A549 (cell line): ENCODE measurements around the gene BRICD5. TPM values are rescaled to one million over a fixed set of nuclear protein-coding genes. Genes with fewer than 3 reads are reported as not detected.
"Not testable (repeated sequence)": the region's sequence is repeated elsewhere in the genome, so short reads cannot be mapped to it uniquely, and the experiment has no call there.

Source experiments
- ATAC-seq, 2 experiments: fragments of 200-7000 bp in 1 of 2; fragments of >200 bp in 1 of 2; cut with Nextera tagmentation in 1 of 2; cut with Tn5 transposase in 1 of 2; 3 replicates each; pipeline versions ENCODE4 v1.8.0 to v1.9.1; 2018 to 2020; ENCODE audit warnings: mild to moderate bottlenecking in 1 of 2, moderate library complexity in 1 of 2
- CTCF ChIA-PET: fragments of 300-600 bp; sonication (Branson Sonifier 250); formaldehyde crosslinking; extraction: SDS; loops from one replicate; lab custom pipeline; 2021; ENCODE audit warnings: antibody characterized with exemption, inconsistent platforms; lab: Yijun Ruan, JAX
- POLR2A ChIA-PET: fragments of 350-600 bp; formaldehyde crosslinking; extraction: SDS; loops from one replicate; lab custom pipeline; 2021; ENCODE audit warnings: antibody characterized with exemption, inconsistent platforms; lab: Yijun Ruan, JAX
- DNase-seq, 2 experiments: peaks; one replicate each; pipeline versions ENCODE4 v3.0.0 to v3.0.0-alpha.2; 2011 to 2016; ENCODE audit warnings: low read depth in 1 of 2, low spot score in 1 of 2
- FAIRE-seq: peaks from 2 replicates; lab custom pipeline; 2011; peaks lifted over from hg19 to GRCh38; lab: Jason Lieb, UNC
- H3K27ac ChIP-seq, 2 experiments: fragments of >200 bp; sonication (Bioruptor Twin); formaldehyde crosslinking; 3 replicates each; pipeline ENCODE4 v1.5.1; 2016 to 2017
- H3K4me1 ChIP-seq: fragments of >200 bp; sonication (Bioruptor Twin); formaldehyde crosslinking; 3 replicates; pipeline ENCODE4 v1.6.1; 2016
- H3K4me2 ChIP-seq: fragments of >200 bp; sonication (Bioruptor Twin); formaldehyde crosslinking; 3 replicates; pipeline ENCODE4 v1.6.1; 2016
- H3K4me3 ChIP-seq: fragments of >200 bp; sonication (Bioruptor Twin); formaldehyde crosslinking; 3 replicates; pipeline ENCODE4 v1.5.1; 2016
- H3K9me3 ChIP-seq: fragments of >200 bp; sonication (Bioruptor Twin); formaldehyde crosslinking; 3 replicates; pipeline ENCODE4 v1.6.1; 2016
- CEBPB ChIP-seq, 2 experiments: fragments of >200 bp in 1 of 2; sonication (Bioruptor Twin) in 1 of 2; formaldehyde crosslinking in 1 of 2; IDR thresholded peaks; 2 replicates each; pipeline ENCODE4 v1.6.1; 2012 to 2016
- CHD2 ChIP-seq: fragments of 150-350 bp; IDR thresholded peaks from 2 replicates; pipeline ENCODE4 v1.6.1; 2014; ENCODE audit warnings: low read length; ENCODE audit not compliant: partially characterized antibody
- EHMT2 ChIP-seq: fragments of 200-600 bp; sonication (generic); IDR thresholded peaks from 2 replicates; pipeline ENCODE4 v1.6.1; 2016; ENCODE audit warnings: antibody characterized with exemption, low read depth, mild to moderate bottlenecking, moderate library complexity
- FOSL2 ChIP-seq, 2 experiments: fragments of 450-650 bp in 1 of 2; fragments of >200 bp in 1 of 2; sonication (Bioruptor Twin) in 1 of 2; formaldehyde crosslinking; IDR thresholded peaks; 2 replicates each; pipeline versions ENCODE4 v1.5.0 to v1.6.1; 2016 to 2020; ENCODE audit warnings: mild to moderate bottlenecking in 1 of 2, moderate library complexity in 1 of 2
- HOXB13 ChIP-seq: fragments of 250-450 bp; sonication (Bioruptor Pico); IDR thresholded peaks from 2 replicates; pipeline ENCODE4 v1.5.0; 2020; ENCODE audit warnings: low read depth, mild to moderate bottlenecking, moderate library complexity
- HOXB5 ChIP-seq: fragments of 250-450 bp; sonication (Bioruptor Pico); IDR thresholded peaks from 2 replicates; pipeline ENCODE4 v1.5.0; 2020; ENCODE audit warnings: mild to moderate bottlenecking, moderate library complexity
- JUN ChIP-seq, 2 experiments: fragments of >200 bp; sonication (Bioruptor Twin); formaldehyde crosslinking; IDR thresholded peaks; 2 replicates in 1 of 2; 3 replicates in 1 of 2; pipeline ENCODE4 v1.6.1; 2016 to 2017
- KDM1A ChIP-seq: fragments of 200-600 bp; sonication (generic); IDR thresholded peaks from 2 replicates; pipeline ENCODE4 v1.6.1; 2016; ENCODE audit warnings: low read depth, mild to moderate bottlenecking
- KDM5A ChIP-seq: fragments of 200-600 bp; sonication (generic); IDR thresholded peaks from 2 replicates; pipeline ENCODE4 v1.6.1; 2016; ENCODE audit warnings: antibody characterized with exemption, mild to moderate bottlenecking
- MAZ ChIP-seq: fragments of 150-350 bp; IDR thresholded peaks from 2 replicates; pipeline ENCODE4 v1.6.1; 2014; ENCODE audit warnings: antibody characterized with exemption, low read depth, low read length, borderline replicate concordance
- NFE2L2 ChIP-seq: fragments of 150-350 bp; conservative IDR thresholded peaks from 2 replicates; pipeline ENCODE4 v1.6.1; 2014; ENCODE audit warnings: low read length
- NPAS2 ChIP-seq: fragments of 250-450 bp; sonication (Bioruptor Pico); IDR thresholded peaks from 2 replicates; pipeline ENCODE4 v1.8.0; 2022; ENCODE audit warnings: mild to moderate bottlenecking, moderate library complexity, borderline replicate concordance
- NR3C1 ChIP-seq: fragments of >200 bp; sonication (Bioruptor Twin); formaldehyde crosslinking; IDR thresholded peaks from 3 replicates; pipeline ENCODE4 v1.6.1; 2017
- POLR2AphosphoS2 ChIP-seq: conservative IDR thresholded peaks from 2 replicates; pipeline ENCODE4 v1.6.1; 2012; ENCODE audit warnings: low read length, improper control_type of control experiment, inconsistent platforms
- RAD21 ChIP-seq, 2 experiments: fragments of >200 bp in 1 of 2; sonication (Bioruptor Twin) in 1 of 2; formaldehyde crosslinking in 1 of 2; IDR thresholded peaks in 1 of 2; conservative IDR thresholded peaks in 1 of 2; 2 replicates in 1 of 2; 3 replicates in 1 of 2; pipeline ENCODE4 v1.6.1; 2012 to 2018; ENCODE audit warnings: inconsistent platforms in 1 of 2
- RFX5 ChIP-seq: fragments of 450-650 bp; IDR thresholded peaks from 2 replicates; pipeline ENCODE4 v1.7.1; 2014; ENCODE audit warnings: antibody characterized with exemption, mild to moderate bottlenecking, moderate library complexity
- TFCP2L1 ChIP-seq: fragments of 250-450 bp; sonication (Bioruptor Pico); IDR thresholded peaks from 2 replicates; pipeline ENCODE4 v1.5.0; 2021; ENCODE audit warnings: mild to moderate bottlenecking
- ZC3H11A ChIP-seq: fragments of 450-650 bp; IDR thresholded peaks from 2 replicates; pipeline ENCODE4 v1.6.1; 2014; ENCODE audit warnings: antibody characterized with exemption, mild to moderate bottlenecking
- ZNF302 ChIP-seq: fragments of 250-450 bp; sonication (Bioruptor Pico); IDR thresholded peaks from 2 replicates; pipeline ENCODE4 v1.9.0; 2021; ENCODE audit warnings: inconsistent platforms, mild to moderate bottlenecking, moderate library complexity
- ZSCAN20 ChIP-seq: fragments of 250-450 bp; sonication (Bioruptor Pico); IDR thresholded peaks from 2 replicates; pipeline ENCODE4 v1.8.0; 2022; ENCODE audit warnings: mild to moderate bottlenecking, moderate library complexity
- WGBS: methylation state at CpG from one replicate; pipeline ENCODE4 v1.1.6; 2017; ENCODE audit errors: missing lambda C conversion rate; 5-methylcytosine and 5-hydroxymethylcytosine counted together
- polyA plus RNA-seq, 4 experiments: library from polyadenylated mRNA; depleted of rRNA in 3 of 4; stranded (reverse); fragments of >200 nt; fragmentation: RNase III in 1 of 4; extraction: RNeasy Plus Mini Kit Qiagen cat#74134 plus additional on column Dnase treatment in 1 of 4; gene quantifications; 2 replicates in 3 of 4; 3 replicates in 1 of 4; pipeline ENCODE4 v1.2.3, GENCODE V29; 2011 to 2017
- TF ChIP-seq, protein P1 (sequence below): fragments of >200 bp; sonication (Bioruptor Twin); formaldehyde crosslinking; IDR thresholded peaks from 2 replicates; pipeline ENCODE4 v1.6.1; 2016
- TF ChIP-seq, protein P2 (sequence below): IDR thresholded peaks from 2 replicates; pipeline ENCODE4 v1.6.1; 2012; ENCODE audit warnings: low read depth, borderline replicate concordance
- TF ChIP-seq, protein P3 (sequence below): IDR thresholded peaks from 2 replicates; pipeline ENCODE4 v1.6.1; 2012

Gene BRICD5
- polyA plus RNA-seq, 2 of the 4 experiments (the other 2 are of a cell fraction) = 2.0 to 9.1 TPM

DNA sequence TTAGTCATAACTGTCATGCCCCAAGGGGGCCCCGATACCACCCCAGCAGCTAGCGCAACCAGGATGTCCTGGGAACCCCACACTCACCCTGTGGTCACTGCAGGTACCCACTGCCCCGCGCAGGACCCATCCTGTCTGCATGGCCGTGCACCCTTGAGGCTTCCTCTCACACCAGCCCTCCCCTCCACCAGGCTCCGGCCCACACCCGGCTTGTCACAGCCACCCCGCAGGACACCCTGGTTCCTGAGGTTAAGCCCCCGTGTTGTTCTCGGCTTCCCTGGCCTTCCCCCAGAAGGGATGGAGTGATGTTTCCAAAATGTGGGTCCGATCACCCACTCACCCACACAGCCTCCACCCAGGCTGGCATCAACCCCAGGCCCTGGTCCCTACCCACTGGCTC lies 33.1 kb upstream of the BRICD5 start:
- H3K27ac ChIP-seq = no peak overlapping the region
- ChIA-PET POLR2A (interaction anchor here (1.3 kb wide), 1 partner anchor 8 kb away, joined by 4 read pairs; the partner anchor contains the start of gene ECI1), CTCF (interaction anchor here (1.0 kb wide), 1 partner anchor 258 kb away, joined by 3 read pairs; no protein-coding TSS in a partner anchor)
- TF ChIP-seq, protein P1, sequence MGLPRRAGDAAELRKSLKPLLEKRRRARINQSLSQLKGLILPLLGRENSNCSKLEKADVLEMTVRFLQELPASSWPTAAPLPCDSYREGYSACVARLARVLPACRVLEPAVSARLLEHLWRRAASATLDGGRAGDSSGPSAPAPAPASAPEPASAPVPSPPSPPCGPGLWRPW = no peak
- TF ChIP-seq MAZ (no peak), NR3C1 (no peak), TFCP2L1 (no peak), POLR2AphosphoS2 (peak; percentile 18; the same call in 1 of the 2 replicates), HOXB13 (no peak), HOXB5 (no peak), NPAS2 (no peak), FOSL2 (IDR thresholded peaks at IDR 0.05) (no peak), FOSL2 (CRISPR knock-in tag; IDR thresholded peaks at IDR 0.05) (no peak)
- H3K9me3 ChIP-seq = no peaks in the 10 kb centered on the region
- 94% methylated on average over 11 of the region's 11 CpGs for WGBS
- DNase-seq (no peak), FAIRE-seq (no peak), ATAC-seq (peak in 1 of 2 experiments; percentile 11; a peak in 3 of 6 replicates)
- H3K4me3 ChIP-seq = no peak overlapping the region
- H3K4me2 ChIP-seq = no peak overlapping the region
- no peaks in the 10 kb centered on the region for H3K4me1 ChIP-seq

DNA sequence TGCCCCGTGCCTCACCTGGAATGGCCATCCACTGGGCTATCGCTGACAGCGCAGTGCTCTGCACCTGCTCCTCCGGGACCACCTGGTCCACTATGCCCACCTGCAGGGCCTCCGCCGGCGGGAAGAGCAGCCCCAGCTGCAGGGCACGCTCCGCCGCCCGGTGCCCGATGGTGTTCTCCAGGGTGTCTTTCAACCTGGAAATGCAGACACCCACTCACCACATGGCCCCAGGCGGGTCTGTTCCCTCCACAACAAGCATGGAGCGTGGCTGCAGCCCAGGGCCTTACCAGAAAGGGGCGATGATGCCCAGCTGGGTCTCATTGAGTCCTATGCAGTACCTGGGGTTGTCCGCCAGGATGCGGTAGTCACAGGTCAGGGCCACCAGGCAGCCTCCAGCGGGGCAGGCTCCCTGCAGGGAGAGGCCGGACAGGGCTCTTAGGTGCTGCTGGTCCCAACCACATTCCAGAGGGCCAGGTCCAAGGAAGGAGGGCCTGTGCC lies 32.4 kb upstream of the BRICD5 start:
- WGBS = 83% methylated on average over 8 of the region's 19 CpGs
- POLR2A ChIA-PET = interaction anchor here (1.3 kb wide), 1 partner anchor 8 kb away, joined by 4 read pairs; the partner anchor contains the start of gene ECI1
- H3K9me3 ChIP-seq = no peaks in the 10 kb centered on the region
- peak; percentile 41 to 70 for DNase-seq
- FAIRE-seq = no peak
- ATAC-seq = peak; percentile 38 to 63
- H3K4me1 ChIP-seq = no peaks in the 10 kb centered on the region
- H3K4me2 ChIP-seq = no peak overlapping the region
- TF ChIP-seq NR3C1 (no peak), RAD21 (conservative IDR thresholded peaks at IDR 0.05 in 1 of 2, IDR thresholded peaks at IDR 0.05 in 1 of 2) (peak in 1 of 2 experiments; percentile 23; a peak in 1 of 5 replicates)
- TF ChIP-seq, all 56 proteins: peak for 1
- CTCF ChIA-PET = interaction anchor here (0.6 to 1.9 kb wide), 6 partner anchors 9 to 42 kb away, joined by 3 to 7 read pairs (median 3); partner anchors contain the start of gene ECI1
- Histone ChIP-seq H3K27ac (no peak overlapping the region), H3K4me3 (no peak overlapping the region)

DNA sequence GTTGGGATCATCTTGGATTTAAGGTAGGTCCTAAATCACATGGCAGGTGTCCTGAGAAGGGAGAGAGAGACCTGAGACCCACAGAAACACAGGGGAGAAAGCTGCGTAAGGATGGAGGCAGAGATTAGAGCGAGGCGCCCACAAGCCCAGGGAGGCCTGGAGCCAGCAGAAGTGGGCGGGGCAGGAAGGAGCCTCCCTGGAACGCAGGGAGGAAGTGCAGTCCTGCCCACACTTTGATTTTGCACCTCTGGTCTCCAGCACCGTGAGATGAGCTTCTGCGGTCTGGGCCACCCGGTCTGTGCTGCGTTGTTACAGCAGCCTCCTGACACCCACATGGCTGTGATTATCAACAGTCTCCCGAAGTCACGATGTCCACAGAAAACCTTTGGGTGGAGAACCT lies 31.9 kb upstream of the BRICD5 start:
- no peaks in the 10 kb centered on the region for H3K4me1 ChIP-seq
- no peak overlapping the region for H3K27ac ChIP-seq
- WGBS = 90% methylated on average over 11 of the region's 11 CpGs
- H3K9me3 ChIP-seq = no peaks in the 10 kb centered on the region
- ATAC-seq (no peak), DNase-seq (no peak)
- ChIA-PET POLR2A (interaction anchor here (1.3 kb wide), 1 partner anchor 9 kb away, joined by 4 read pairs; the partner anchor contains the start of gene ECI1), CTCF (interaction anchor here (0.6 to 1.9 kb wide), 7 partner anchors 9 to 48 kb away, joined by 3 to 7 read pairs (median 3); partner anchors contain the start of gene ECI1)
- TF ChIP-seq, protein P2, sequence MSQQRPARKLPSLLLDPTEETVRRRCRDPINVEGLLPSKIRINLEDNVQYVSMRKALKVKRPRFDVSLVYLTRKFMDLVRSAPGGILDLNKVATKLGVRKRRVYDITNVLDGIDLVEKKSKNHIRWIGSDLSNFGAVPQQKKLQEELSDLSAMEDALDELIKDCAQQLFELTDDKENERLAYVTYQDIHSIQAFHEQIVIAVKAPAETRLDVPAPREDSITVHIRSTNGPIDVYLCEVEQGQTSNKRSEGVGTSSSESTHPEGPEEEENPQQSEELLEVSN = no peak
- no peak for TF ChIP-seq HOXB13
- TF ChIP-seq MAZ = no peak
- no peak for TF ChIP-seq KDM1A
- TF ChIP-seq TFCP2L1 = no peak
- TF ChIP-seq RFX5 = no peak
- TF ChIP-seq EHMT2 = no peak
- no peak for TF ChIP-seq ZNF302 (CRISPR knock-in tag)
- TF ChIP-seq, protein P3, sequence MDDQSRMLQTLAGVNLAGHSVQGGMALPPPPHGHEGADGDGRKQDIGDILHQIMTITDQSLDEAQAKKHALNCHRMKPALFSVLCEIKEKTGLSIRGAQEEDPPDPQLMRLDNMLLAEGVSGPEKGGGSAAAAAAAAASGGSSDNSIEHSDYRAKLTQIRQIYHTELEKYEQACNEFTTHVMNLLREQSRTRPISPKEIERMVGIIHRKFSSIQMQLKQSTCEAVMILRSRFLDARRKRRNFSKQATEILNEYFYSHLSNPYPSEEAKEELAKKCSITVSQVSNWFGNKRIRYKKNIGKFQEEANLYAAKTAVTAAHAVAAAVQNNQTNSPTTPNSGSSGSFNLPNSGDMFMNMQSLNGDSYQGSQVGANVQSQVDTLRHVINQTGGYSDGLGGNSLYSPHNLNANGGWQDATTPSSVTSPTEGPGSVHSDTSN = no peak
- TF ChIP-seq KDM5A = no peak
- TF ChIP-seq ZC3H11A = no peak
- no peak for TF ChIP-seq NFE2L2
- TF ChIP-seq CHD2 = no peak
- no peak for TF ChIP-seq JUN (IDR thresholded peaks at IDR 0.05)
- TF ChIP-seq ZSCAN20 = no peak
- TF ChIP-seq CEBPB (IDR thresholded peaks at IDR 0.05) = no peak
- TF ChIP-seq, all 56 proteins: peak for 0
- no peak overlapping the region for H3K4me3 ChIP-seq
- no peak for FAIRE-seq
- no peak overlapping the region for H3K4me2 ChIP-seq

DNA sequence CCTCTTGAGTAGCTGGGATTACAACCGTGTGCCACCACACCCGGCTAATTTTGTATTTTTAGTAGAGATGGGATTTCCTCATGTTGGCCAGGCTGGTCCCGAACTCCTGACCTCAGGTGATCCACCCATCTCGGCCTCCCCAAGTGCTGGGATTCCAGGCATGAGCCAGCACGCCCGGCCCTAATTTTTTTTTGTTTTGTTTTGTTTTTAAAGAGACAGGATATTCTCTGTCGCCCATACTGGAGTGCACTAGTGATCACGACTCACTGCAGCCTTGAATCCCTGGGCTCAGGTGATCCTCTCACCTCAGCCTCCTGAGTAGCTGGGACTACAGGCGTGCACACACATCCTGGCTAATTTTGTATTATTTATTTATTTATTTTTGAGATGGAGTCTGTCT lies 29.7 kb upstream of the BRICD5 start:
- H3K4me2 ChIP-seq, DNase-seq, CTCF ChIA-PET, POLR2A ChIA-PET, ATAC-seq, H3K9me3 ChIP-seq, FAIRE-seq, H3K27ac ChIP-seq, H3K4me1 ChIP-seq, H3K4me3 ChIP-seq: not testable (repeated sequence)
- 71% methylated on average over 9 of the region's 9 CpGs for WGBS
